Activated T-helper 1 cell treated with anti-CD3 and anti-CD28 coated beads, Interleukin-12 subunit alpha, Interleukin-12 subunit beta, Interleukin-2, Interleukin-4 antibody, amounts not matched to agents 30 ng/mL and 10 ng/mL and 1 ng/mL, durations not matched to agents 14 hours and 24 hours and 36 hours (primary cell): ENCODE data around the gene ARID4B. TPM values are rescaled to one million over a fixed set of nuclear protein-coding genes. Genes with fewer than 3 reads are reported as not detected.

ENCODE experiments used
- DNase-seq: peaks from one replicate; pipeline ENCODE4 v3.0.0; 2021; ENCODE audit warnings: low spot score
- H3K27ac Mint-ChIP-seq: one replicate; pipeline ENCODE4 v1.8.0; 2021; ENCODE audit warnings: mild to moderate bottlenecking, mixed read lengths
- H3K27me3 Mint-ChIP-seq: one replicate; pipeline ENCODE4 v1.8.0; 2022; ENCODE audit warnings: mild to moderate bottlenecking, moderate library complexity, mixed read lengths; ENCODE audit not compliant: insufficient read depth
- H3K36me3 Mint-ChIP-seq: one replicate; pipeline ENCODE4 v1.8.0; 2021; ENCODE audit warnings: low read depth, mixed read lengths
- H3K4me1 Mint-ChIP-seq: one replicate; pipeline ENCODE4 v1.8.0; 2021; ENCODE audit warnings: low read depth, mixed read lengths
- H3K4me3 Mint-ChIP-seq: one replicate; pipeline ENCODE4 v1.8.0; 2021; ENCODE audit warnings: mild to moderate bottlenecking, moderate library complexity, mixed read lengths
- H3K9me3 Mint-ChIP-seq: one replicate; pipeline ENCODE4 v1.8.0; 2021; ENCODE audit warnings: mixed read lengths
- intact Hi-C: fragments of 100-400 bp; cut with micrococcal nuclease; formaldehyde crosslinking; loops from one replicate; pipeline ENCODE4 v1.15.1; 2024
- total RNA-seq: library from RNA; stranded (reverse); gene quantifications from 2 replicates; pipeline ENCODE4 v1.2.3, GENCODE V29; 2022

ARID4B gene
- total RNA-seq, 1 donor from 2014 or later: 58.7 TPM

GRCh38 chr1:235156740-235157139 lies 171.2 kb downstream of the ARID4B start:
- no peaks in the 10 kb centered on the region for H3K27me3 Mint-ChIP-seq
- intact Hi-C loops: no loop called here
- no peaks in the 10 kb centered on the region for H3K9me3 Mint-ChIP-seq
- no peak overlapping the region for H3K4me3 Mint-ChIP-seq
- H3K27ac Mint-ChIP-seq: no peak overlapping the region
- H3K4me1 Mint-ChIP-seq: peaks cover 13% of the 10 kb centered on the region
- peaks cover 20% of the 10 kb centered on the region for H3K36me3 Mint-ChIP-seq
- DNase-seq: no peak

DNA sequence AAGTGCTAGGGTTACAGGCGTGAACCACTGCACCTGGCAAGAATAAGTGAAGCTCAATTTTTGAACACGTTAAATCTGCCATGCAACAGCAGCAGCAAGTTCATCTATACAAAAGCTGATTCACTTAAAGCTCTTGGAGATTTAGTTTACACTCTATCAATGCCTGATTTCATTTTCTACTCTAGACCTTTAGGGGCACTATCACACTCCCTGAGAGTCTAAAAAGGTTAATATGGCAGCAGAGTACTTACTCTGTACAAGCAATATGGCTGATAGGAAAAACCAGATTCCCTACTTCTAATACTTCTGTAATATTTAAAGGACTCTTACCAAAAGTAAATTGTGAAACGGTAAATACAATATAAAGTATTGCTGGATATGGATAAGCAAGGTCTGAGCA lies 171.7 kb downstream of the ARID4B start:
- Mint-ChIP-seq H3K9me3 (no peaks in the 10 kb centered on the region), H3K36me3 (peaks cover 23% of the 10 kb centered on the region), H3K27ac (no peak overlapping the region), H3K27me3 (no peaks in the 10 kb centered on the region), H3K4me1 (peaks cover 14% of the 10 kb centered on the region), H3K4me3 (no peak overlapping the region)
- DNase-seq: no peak
- intact Hi-C loops: no loop called here

DNA sequence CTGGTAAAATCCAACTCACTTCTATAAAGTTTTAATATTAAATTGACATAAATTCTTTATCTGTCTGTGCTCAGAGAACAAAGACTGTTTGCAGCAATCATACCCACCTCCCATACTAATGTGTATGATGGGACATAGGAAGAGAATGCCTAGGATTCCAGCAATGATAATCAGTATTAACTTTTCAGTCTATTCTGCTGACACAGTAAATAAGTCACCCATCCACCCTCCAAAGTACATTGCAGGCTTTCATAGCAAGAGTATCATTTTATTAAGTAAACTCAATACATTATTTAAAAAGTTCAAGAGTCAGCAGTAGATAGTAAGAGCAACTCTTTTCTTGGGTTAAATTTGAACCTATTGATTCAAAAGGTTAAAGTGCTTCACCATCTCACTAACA lies 175.7 kb downstream of the ARID4B start:
- H3K4me3 Mint-ChIP-seq: no peak overlapping the region
- H3K36me3 Mint-ChIP-seq: peaks cover 32% of the 10 kb centered on the region
- no peaks in the 10 kb centered on the region for H3K27me3 Mint-ChIP-seq
- intact Hi-C loops: no loop called here
- no peak for DNase-seq
- H3K4me1 Mint-ChIP-seq: peaks cover 16% of the 10 kb centered on the region
- H3K9me3 Mint-ChIP-seq: no peaks in the 10 kb centered on the region
- no peak overlapping the region for H3K27ac Mint-ChIP-seq

DNA sequence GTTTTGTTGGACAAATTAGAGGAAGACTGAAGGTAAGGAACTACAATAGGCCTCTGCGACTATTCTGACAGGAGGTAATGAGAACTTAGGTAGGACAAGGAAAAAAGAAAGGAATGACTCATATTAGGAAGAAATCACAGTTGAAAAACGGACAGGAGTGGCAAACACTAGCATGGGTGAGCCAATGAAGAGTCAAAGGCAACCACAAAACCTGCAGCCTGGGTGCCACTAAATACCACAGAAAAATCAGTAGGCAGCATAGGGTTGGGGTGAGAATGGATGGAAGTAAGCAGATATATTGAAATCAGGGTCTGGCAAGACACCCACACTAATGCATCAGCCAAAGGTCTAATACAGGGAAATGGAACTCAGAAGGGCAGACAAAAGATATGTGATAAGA lies 176.9 kb downstream of the ARID4B start:
- intact Hi-C loops: no loop called here
- peaks cover 16% of the 10 kb centered on the region for H3K4me1 Mint-ChIP-seq
- H3K27ac Mint-ChIP-seq: peak overlapping the region; percentile 35
- H3K27me3 Mint-ChIP-seq: no peaks in the 10 kb centered on the region
- no peaks in the 10 kb centered on the region for H3K9me3 Mint-ChIP-seq
- H3K4me3 Mint-ChIP-seq: no peak overlapping the region
- DNase-seq: no peak
- peaks cover 36% of the 10 kb centered on the region for H3K36me3 Mint-ChIP-seq

DNA sequence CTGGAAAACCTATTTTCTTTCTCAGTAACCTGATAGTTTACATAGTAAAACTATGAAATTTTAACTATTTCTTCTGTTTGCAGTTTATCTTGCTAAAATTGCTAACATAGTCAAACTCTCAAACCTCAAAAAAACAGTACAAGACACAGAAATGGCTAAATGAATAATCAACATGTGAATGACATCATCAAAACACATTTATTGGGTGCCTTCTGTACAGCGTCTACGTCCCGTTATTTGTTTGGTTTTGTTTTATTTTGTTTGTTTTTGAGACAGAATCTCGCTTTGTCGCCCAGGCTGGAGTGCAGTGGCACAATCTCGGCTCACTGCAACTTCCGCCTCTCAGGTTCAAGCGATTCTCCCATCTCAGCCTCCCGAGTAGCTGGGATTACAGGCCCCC lies 178.2 kb downstream of the ARID4B start:
- Mint-ChIP-seq H3K36me3 (peaks cover 40% of the 10 kb centered on the region), H3K4me1 (peaks cover 16% of the 10 kb centered on the region), H3K9me3 (no peaks in the 10 kb centered on the region), H3K27ac (no peak overlapping the region), H3K4me3 (no peak overlapping the region), H3K27me3 (no peaks in the 10 kb centered on the region)
- intact Hi-C loops: no loop called here
- no peak for DNase-seq

GRCh38 chr1:235147269-235147668 lies 180.7 kb downstream of the ARID4B start:
- H3K4me1 Mint-ChIP-seq: peaks cover 16% of the 10 kb centered on the region
- intact Hi-C loops: no loop called here
- no peak overlapping the region for H3K4me3 Mint-ChIP-seq
- DNase-seq: no peak
- H3K27me3 Mint-ChIP-seq: no peaks in the 10 kb centered on the region
- H3K27ac Mint-ChIP-seq: no peak overlapping the region
- peaks cover 41% of the 10 kb centered on the region for H3K36me3 Mint-ChIP-seq
- H3K9me3 Mint-ChIP-seq: no peaks in the 10 kb centered on the region

- Mint-ChIP-seq H3K27me3 (no peaks in the 10 kb centered on the region), H3K36me3 (peaks cover 43% of the 10 kb centered on the region), H3K4me1 (peaks cover 6% of the 10 kb centered on the region), H3K27ac (no peak overlapping the region), H3K4me3 (no peak overlapping the region), H3K9me3 (no peaks in the 10 kb centered on the region)
- DNase-seq: no peak
- intact Hi-C loops: no loop called here
Observed at GRCh38 chr1:235145639-235146038, 182.3 kb downstream of the ARID4B start.

DNA sequence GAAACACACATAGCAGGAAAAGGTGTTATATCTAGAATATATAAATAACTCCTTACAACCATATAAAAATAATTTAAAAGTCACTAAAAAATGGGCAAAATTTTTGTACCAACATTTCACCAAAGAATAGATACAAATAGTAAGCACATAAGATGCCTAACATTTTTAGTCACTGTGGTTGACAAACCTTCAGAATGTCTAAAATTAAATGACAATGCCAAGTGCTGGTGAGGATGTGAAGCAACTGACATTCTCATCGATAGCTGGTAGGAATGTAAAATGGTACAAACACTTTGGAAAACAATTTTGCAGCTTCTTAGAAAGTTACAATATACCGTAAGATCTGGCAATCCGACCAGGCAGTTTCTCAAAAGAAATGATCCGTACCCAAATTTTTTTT lies 185.0 kb downstream of the ARID4B start:
- intact Hi-C loops: no loop called here

DNA sequence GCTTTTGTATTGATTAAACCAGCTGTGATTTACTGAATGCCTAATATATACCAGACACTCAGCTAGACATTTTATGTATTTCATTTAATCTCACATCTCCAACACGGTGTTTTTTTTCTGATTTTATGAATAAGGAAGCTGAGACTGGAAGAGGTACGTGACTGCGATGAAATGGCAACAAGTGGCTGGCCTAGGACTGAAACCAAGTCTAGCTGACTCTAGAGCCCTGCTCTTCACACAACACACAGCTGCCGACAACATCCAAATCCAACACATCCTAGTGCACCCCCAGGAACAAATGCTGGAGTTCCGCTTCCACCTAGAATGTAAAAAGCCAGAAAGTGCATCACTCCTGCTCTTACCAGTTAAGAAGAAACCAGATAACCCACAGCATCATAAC lies 188.7 kb downstream of the ARID4B start:
- peaks cover 63% of the 10 kb centered on the region for H3K36me3 Mint-ChIP-seq
- no peaks in the 10 kb centered on the region for H3K9me3 Mint-ChIP-seq
- no peak overlapping the region for H3K4me3 Mint-ChIP-seq
- peaks cover 14% of the 10 kb centered on the region for H3K4me1 Mint-ChIP-seq
- no peaks in the 10 kb centered on the region for H3K27me3 Mint-ChIP-seq
- peak overlapping the region; percentile 69 for H3K27ac Mint-ChIP-seq
- DNase-seq: no peak
- intact Hi-C loops: loop anchor here (5.0 kb wide), 1 partner anchor 38 kb away; no protein-coding TSS in a partner anchor

More for the DNA sequence above, 185.0 kb downstream of the ARID4B start:
- Mint-ChIP-seq H3K4me3 (no peak overlapping the region), H3K9me3 (no peaks in the 10 kb centered on the region), H3K4me1 (peaks cover 14% of the 10 kb centered on the region), H3K27me3 (no peaks in the 10 kb centered on the region), H3K36me3 (peaks cover 51% of the 10 kb centered on the region), H3K27ac (no peak overlapping the region)
- DNase-seq: no peak

DNA sequence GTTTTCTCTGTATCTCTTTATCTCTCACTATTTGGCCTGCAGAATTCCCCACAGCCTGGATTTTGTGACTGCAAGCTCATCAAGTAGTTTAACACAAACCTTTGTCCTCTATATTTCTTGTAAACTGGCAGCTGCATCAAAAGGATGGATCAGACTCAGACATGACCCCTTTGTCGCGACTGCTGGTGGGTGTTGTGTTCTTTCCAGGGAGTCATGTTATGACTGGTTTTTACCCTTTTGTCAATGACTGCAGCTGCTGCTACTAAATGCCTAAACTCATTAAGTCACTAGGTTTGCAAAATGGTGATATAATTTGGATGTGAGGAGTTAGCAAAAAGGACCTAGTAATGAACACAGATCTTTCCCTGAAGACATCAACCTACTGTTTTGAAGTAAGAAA lies 189.2 kb downstream of the ARID4B start:
- no peaks in the 10 kb centered on the region for H3K9me3 Mint-ChIP-seq
- H3K27ac Mint-ChIP-seq: peak overlapping the region; percentile 69
- no peak for DNase-seq
- intact Hi-C loops: loop anchor here (5.0 kb wide), 1 partner anchor 38 kb away; no protein-coding TSS in a partner anchor
- no peak overlapping the region for H3K4me3 Mint-ChIP-seq
- H3K36me3 Mint-ChIP-seq: peaks cover 63% of the 10 kb centered on the region
- no peaks in the 10 kb centered on the region for H3K27me3 Mint-ChIP-seq
- peaks cover 14% of the 10 kb centered on the region for H3K4me1 Mint-ChIP-seq

DNA sequence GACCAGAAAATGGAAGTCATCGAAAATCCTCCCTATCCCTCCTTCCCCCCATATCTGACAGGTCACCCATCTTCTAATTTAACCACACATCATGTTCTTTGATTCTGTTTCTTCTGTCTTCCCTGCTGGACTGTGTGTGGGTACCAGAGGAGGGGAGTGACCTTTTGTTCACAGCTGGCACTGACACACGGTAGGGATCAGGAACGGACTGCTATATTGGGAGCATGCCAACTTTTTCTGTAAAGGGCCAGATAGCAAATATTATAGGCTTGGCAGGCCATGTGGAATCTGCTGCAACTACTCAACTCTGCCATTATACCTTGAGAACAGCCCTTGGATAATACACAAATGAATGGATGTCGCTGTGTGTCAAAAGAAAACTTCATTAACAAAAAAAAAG lies 191.9 kb downstream of the ARID4B start:
- Mint-ChIP-seq H3K27ac (no peak overlapping the region), H3K9me3 (no peaks in the 10 kb centered on the region), H3K36me3 (peaks cover 61% of the 10 kb centered on the region), H3K4me1 (peaks cover 14% of the 10 kb centered on the region), H3K27me3 (no peaks in the 10 kb centered on the region), H3K4me3 (no peak overlapping the region)
- no peak for DNase-seq
- intact Hi-C loops: loop anchor here (5.0 kb wide), 1 partner anchor 41 kb away; no protein-coding TSS in a partner anchor

DNA sequence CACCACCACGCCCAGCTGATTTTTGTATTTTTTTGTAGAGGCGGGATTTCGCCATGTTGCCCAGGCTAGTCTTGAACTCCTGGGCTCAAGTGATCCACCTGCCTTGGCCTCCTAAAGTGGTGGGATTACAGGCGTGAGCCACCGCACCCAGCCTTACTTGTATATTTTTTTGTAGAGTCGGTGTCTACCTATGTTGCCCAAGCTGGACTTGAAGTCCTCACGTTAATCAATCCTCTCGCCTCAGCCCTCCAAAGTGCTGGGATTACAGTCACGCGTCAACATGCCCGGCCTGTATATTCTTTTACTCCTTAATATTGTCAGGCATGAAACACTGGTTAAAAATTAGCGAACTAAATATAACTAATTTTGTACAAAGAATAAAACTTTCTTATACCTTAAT lies 193.8 kb downstream of the ARID4B start:
- no peaks in the 10 kb centered on the region for H3K27me3 Mint-ChIP-seq
- DNase-seq: no peak
- H3K36me3 Mint-ChIP-seq: peaks cover 53% of the 10 kb centered on the region
- H3K9me3 Mint-ChIP-seq: no peaks in the 10 kb centered on the region
- no peak overlapping the region for H3K4me3 Mint-ChIP-seq
- H3K4me1 Mint-ChIP-seq: peaks cover 10% of the 10 kb centered on the region
- intact Hi-C loops: no loop called here
- no peak overlapping the region for H3K27ac Mint-ChIP-seq

DNA sequence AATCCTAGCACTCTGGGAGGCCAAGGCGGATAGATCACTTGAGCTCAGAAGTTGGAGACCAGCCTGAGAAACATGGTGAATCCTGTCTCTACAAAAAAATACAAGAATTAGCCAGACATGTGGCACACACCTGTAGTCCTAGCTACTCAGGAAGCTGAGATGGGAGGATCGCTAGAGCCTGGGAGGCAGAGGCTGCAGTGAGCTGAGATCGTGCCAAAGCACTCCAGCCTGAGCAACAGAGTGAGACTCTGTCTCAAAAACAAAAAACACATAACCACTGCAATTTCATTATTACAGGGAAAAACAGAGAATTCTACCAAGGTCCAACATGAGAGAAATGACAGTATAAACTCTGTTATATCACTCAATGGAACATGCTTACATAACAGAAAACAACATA lies 194.9 kb downstream of the ARID4B start:
- H3K9me3 Mint-ChIP-seq: no peaks in the 10 kb centered on the region
- no peak overlapping the region for H3K4me3 Mint-ChIP-seq
- H3K4me1 Mint-ChIP-seq: peaks cover 6% of the 10 kb centered on the region
- no peak overlapping the region for H3K27ac Mint-ChIP-seq
- H3K36me3 Mint-ChIP-seq: peaks cover 45% of the 10 kb centered on the region
- intact Hi-C loops: no loop called here
- H3K27me3 Mint-ChIP-seq: no peaks in the 10 kb centered on the region
- DNase-seq: no peak

- DNase-seq: no peak
Observed at GRCh38 chr1:235131961-235132360, 196.0 kb downstream of the ARID4B start.

More at GRCh38 chr1:235131961-235132360, 196.0 kb downstream of the ARID4B start:
- Mint-ChIP-seq H3K9me3 (no peaks in the 10 kb centered on the region), H3K4me1 (peaks cover 16% of the 10 kb centered on the region), H3K27me3 (no peaks in the 10 kb centered on the region), H3K4me3 (no peak overlapping the region), H3K27ac (peak overlapping the region; percentile 8), H3K36me3 (peaks cover 47% of the 10 kb centered on the region)
- intact Hi-C loops: no loop called here
